HepG2 (cell line): Measurements from ENCODE around the gene USP17L11. TPM values are rescaled to one million over a fixed set of nuclear protein-coding genes. Genes with fewer than 3 reads are reported as not detected.
A peak's percentile ranks its signal among the peaks of the same experiment; 100 is the strongest.
"Not testable (repeated sequence)": the region's sequence is repeated elsewhere in the genome, so short reads cannot be mapped to it uniquely, and the experiment has no call there.

Experiments used
- ATAC-seq: fragments of 200-7000 bp; cut with Tn5 transposase; 3 replicates; pipeline ENCODE4 v1.9.1; 2020; ENCODE audit warnings: mild to moderate bottlenecking, moderate library complexity
- BruUV-seq: library from RNA; stranded (reverse); fragments of 400-500 nt; replicated peaks from 2 replicates; lab custom pipeline; 2021; lab: Mats Ljungman, UMichigan
- CTCF ChIA-PET: fragments of 300-600 bp; formaldehyde crosslinking; extraction: SDS; loops from one replicate; lab custom pipeline; 2021; ENCODE audit warnings: low total read pairs, inconsistent platforms, low intra/inter-chr PET ratio; lab: Yijun Ruan, JAX
- POLR2A ChIA-PET: fragments of 350-600 bp; sonication (Branson Sonifier 250); formaldehyde crosslinking; loops from one replicate; lab custom pipeline; 2020; ENCODE audit warnings: antibody characterized with exemption, inconsistent platforms; lab: Yijun Ruan, JAX
- DNase-seq: peaks from one replicate; pipeline ENCODE4 v3.0.0-alpha.2; 2015; ENCODE audit warnings: low spot score
- FAIRE-seq: peaks from 3 replicates; lab custom pipeline; 2011; peaks lifted over from hg19 to GRCh38; lab: Jason Lieb, UNC
- H2AFZ ChIP-seq: one replicate; pipeline ENCODE4 v1.6.1; 2011; ENCODE audit warnings: low read length, inconsistent platforms
- H3K27ac ChIP-seq: fragments of 300-600 bp; 3 replicates; pipeline ENCODE4 v1.8.0; 2011; ENCODE audit warnings: mixed run types, mild to moderate bottlenecking, mixed read lengths, low read length, inconsistent platforms; ENCODE audit not compliant: insufficient read depth; ENCODE audit errors: extremely low read length
- H3K27me3 ChIP-seq, 2 experiments: fragments of 200-600 bp in 1 of 2; 2 replicates in 1 of 2; 3 replicates in 1 of 2; pipeline versions ENCODE4 v1.6.0 to v1.8.0; 2011; ENCODE audit warnings: low read length in 2 of 2, mild to moderate bottlenecking in 2 of 2, moderate library complexity in 2 of 2, inconsistent platforms in 1 of 2; ENCODE audit not compliant: insufficient read depth in 2 of 2, control insufficient read depth in 1 of 2
- H3K36me3 ChIP-seq, 2 experiments: fragments of 200-600 bp in 1 of 2; replicated peaks in 1 of 2; 2 replicates in 1 of 2; 3 replicates in 1 of 2; pipeline versions ENCODE4 v1.5.1 to v1.8.0; 2011; ENCODE audit warnings: low read length in 2 of 2, inconsistent platforms in 1 of 2; ENCODE audit not compliant: insufficient read depth in 2 of 2, control insufficient read depth in 1 of 2
- H3K4me1 ChIP-seq: 2 replicates; pipeline ENCODE4 v1.5.1; 2012; ENCODE audit warnings: low read length, inconsistent platforms; ENCODE audit not compliant: insufficient read depth
- H3K4me2 ChIP-seq: 2 replicates; pipeline ENCODE4 v1.6.0; 2011; ENCODE audit warnings: low read depth, low read length, inconsistent platforms
- H3K4me3 ChIP-seq, 3 experiments: fragments of 200-600 bp in 1 of 3; sonication (generic), shearing (Covaris generic) in 1 of 3; replicated peaks in 1 of 3; 2 replicates each; pipeline ENCODE4 v1.5.1; 2011 to 2016; ENCODE audit warnings: low read length in 3 of 3, inconsistent platforms in 2 of 3, low read depth in 2 of 3, mild to moderate bottlenecking in 2 of 3, control low read depth in 1 of 3, mixed read lengths in 1 of 3; ENCODE audit not compliant: insufficient read depth in 1 of 3
- H3K79me2 ChIP-seq: one replicate; pipeline ENCODE4 v1.6.1; 2011; ENCODE audit warnings: low read length, inconsistent platforms; ENCODE audit not compliant: insufficient read depth
- H3K9ac ChIP-seq: 2 replicates; pipeline ENCODE4 v1.6.0; 2011; ENCODE audit warnings: mild to moderate bottlenecking, low read depth, low read length, inconsistent platforms; ENCODE audit not compliant: insufficient read depth
- H3K9me3 ChIP-seq: 2 replicates; pipeline ENCODE4 v1.5.1; 2012; ENCODE audit warnings: mild to moderate bottlenecking, low read length
- H4K20me1 ChIP-seq: 2 replicates; pipeline ENCODE4 v1.6.0; 2011; ENCODE audit warnings: inconsistent platforms, mild to moderate bottlenecking, low read length, moderate library complexity; ENCODE audit not compliant: insufficient read depth
- WGBS: methylation state at CpG from one replicate; pipeline ENCODE4 v1.1.6; 2017; ENCODE audit warnings: low lambda C conversion rate; 5-methylcytosine and 5-hydroxymethylcytosine counted together
- in situ Hi-C: cut with HindIII; loops from 2 replicates; pipeline ENCODE4 v1.10.0; 2017; ENCODE audit warnings: low pct_unique_long_range_greater_than_20kb; ENCODE audit not compliant: extremely low pct_ligation_motif_present
- intact Hi-C: fragments of 100-400 bp; cut with micrococcal nuclease; formaldehyde crosslinking; loops from one replicate; pipeline ENCODE4 v1.10.0; 2022; ENCODE audit not compliant: unreplicated experiment
- polyA plus RNA-seq, 8 experiments: library from polyadenylated mRNA; depleted of rRNA in 3 of 8; stranded (reverse) in 7 of 8; unstranded in 1 of 8; fragments of >200 nt; fragmentation: Illumina TruSeq in 4 of 8; extraction: Trizol in 4 of 8; gene quantifications; 2 replicates each; pipeline versions ENCODE4 v1.2.1 to v1.2.3, GENCODE V29; 2011 to 2016; ENCODE audit warnings: low read depth in 4 of 8, missing spikeins in 1 of 8, mixed read lengths in 1 of 8; ENCODE audit not compliant: insufficient read depth in 1 of 8
- total RNA-seq, 5 experiments: library from RNA; depleted of rRNA; stranded (reverse); fragments of >200 nt; fragmentation: Illumina TruSeq; extraction: Trizol; gene quantifications; 2 replicates each; pipeline ENCODE4 v1.2.3, GENCODE V29; 2016; ENCODE audit warnings: low read depth in 1 of 5

USP17L11 gene
- total and polyA plus RNA-seq, 2 of the 13 experiments (the other 11 are each of a cell fraction or from before 2014, with no cell fraction given): not detected

GRCh38 chr4:9224596-9224995, 9.4 kb downstream of the USP17L11 start, which contains the start of gene USP17L13:
Gene USP17L13, plus strand, starts transcription at chr4:9224896. Its CDS starts 0 bp downstream, at chr4:9224896.
- H3K4me2 ChIP-seq, H3K4me3 ChIP-seq, intact Hi-C loops, ATAC-seq, H3K9ac ChIP-seq, DNase-seq, H3K4me1 ChIP-seq, H3K27ac ChIP-seq, H3K9me3 ChIP-seq, H3K27me3 ChIP-seq, H3K79me2 ChIP-seq, H2AFZ ChIP-seq, H3K36me3 ChIP-seq, BruUV-seq, POLR2A ChIA-PET, CTCF ChIA-PET, H4K20me1 ChIP-seq, in situ Hi-C loops: not testable (repeated sequence)
- no CpG with 5 or more reads among the region's 14 CpGs for WGBS
- FAIRE-seq: peak; percentile 28

DNA sequence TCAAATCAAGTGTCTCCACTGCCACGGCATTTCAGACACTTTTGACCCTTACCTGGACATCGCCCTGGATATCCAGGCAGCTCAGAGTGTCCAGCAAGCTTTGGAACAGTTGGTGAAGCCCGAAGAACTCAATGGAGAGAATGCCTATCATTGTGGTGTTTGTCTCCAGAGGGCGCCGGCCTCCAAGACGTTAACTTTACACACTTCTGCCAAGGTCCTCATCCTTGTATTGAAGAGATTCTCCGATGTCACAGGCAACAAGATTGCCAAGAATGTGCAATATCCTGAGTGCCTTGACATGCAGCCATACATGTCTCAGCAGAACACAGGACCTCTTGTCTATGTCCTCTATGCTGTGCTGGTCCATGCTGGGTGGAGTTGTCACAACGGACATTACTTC, 15.0 kb downstream of the USP17L11 start:
- WGBS: no CpG with 5 or more reads among the region's 8 CpGs
- in situ Hi-C loops, CTCF ChIA-PET, H3K27me3 ChIP-seq, H3K4me2 ChIP-seq, H3K9me3 ChIP-seq, intact Hi-C loops, FAIRE-seq, POLR2A ChIA-PET, DNase-seq, H3K4me1 ChIP-seq, H3K36me3 ChIP-seq, H3K27ac ChIP-seq, ATAC-seq, H2AFZ ChIP-seq, H4K20me1 ChIP-seq, H3K79me2 ChIP-seq, BruUV-seq, H3K9ac ChIP-seq, H3K4me3 ChIP-seq: not testable (repeated sequence)

GRCh38 chr4:9234085-9234484, 18.9 kb downstream of the USP17L11 start, which contains the start of gene USP17L15:
Gene USP17L15, plus strand, starts transcription at chr4:9234385. Its CDS starts 0 bp downstream, at chr4:9234385.
- in situ Hi-C loops, CTCF ChIA-PET: not testable (repeated sequence)

GRCh38 chr4:9238461-9238860, 23.3 kb downstream of the USP17L11 start:
- POLR2A ChIA-PET, DNase-seq, BruUV-seq, ATAC-seq, intact Hi-C loops, H3K79me2 ChIP-seq, H3K36me3 ChIP-seq, H2AFZ ChIP-seq, H3K4me3 ChIP-seq, FAIRE-seq, H3K27me3 ChIP-seq, H3K9me3 ChIP-seq, in situ Hi-C loops, H4K20me1 ChIP-seq, H3K27ac ChIP-seq, H3K9ac ChIP-seq, H3K4me2 ChIP-seq, H3K4me1 ChIP-seq, CTCF ChIA-PET: not testable (repeated sequence)
- 46% methylated on average over 12 of the region's 12 CpGs for WGBS

More at GRCh38 chr4:9234085-9234484, 18.9 kb downstream of the USP17L11 start, which contains the start of gene USP17L15:
- ATAC-seq, H3K4me1 ChIP-seq, H3K4me3 ChIP-seq, H3K27me3 ChIP-seq, H3K27ac ChIP-seq, intact Hi-C loops, BruUV-seq, H3K36me3 ChIP-seq, H3K9me3 ChIP-seq, DNase-seq, H3K79me2 ChIP-seq, FAIRE-seq, H4K20me1 ChIP-seq, H3K9ac ChIP-seq, H3K4me2 ChIP-seq, H2AFZ ChIP-seq, POLR2A ChIA-PET: not testable (repeated sequence)
- WGBS: no CpG with 5 or more reads among the region's 15 CpGs
